Esophagus muscularis mucosa (tissue), 3 donors: ENCODE data around the gene ZFP92.

Experiments
- CTCF ChIP-seq, 3 experiments: fragments of 200-600 bp in 2 of 3; fragments of 450-650 bp in 1 of 3; sonication (generic) in 2 of 3; IDR thresholded peaks; one replicate each; pipeline ENCODE4 v1.5.1; 2017 to 2019; ENCODE audit warnings: antibody characterized with exemption in 3 of 3, mild to moderate bottlenecking in 2 of 3, moderate library complexity in 1 of 3
- POLR2A ChIP-seq: fragments of 450-650 bp; IDR thresholded peaks from one replicate; pipeline ENCODE4 v1.6.1; 2017; ENCODE audit warnings: antibody characterized with exemption, moderate library complexity, mild to moderate bottlenecking, low read depth

- TF ChIP-seq POLR2A: no peak
- TF ChIP-seq CTCF (IDR thresholded peaks at IDR 0.05): no peak
Measured at GRCh38 chrX:153435845-153436244, 24.6 kb downstream of the ZFP92 start.
